SK-MEL-5 (cell line): ENCODE data around the gene PDE4C. TPM values are rescaled to one million over a fixed set of nuclear protein-coding genes. Genes with fewer than 3 reads are reported as not detected.

ENCODE experiments used
- DNase-seq: peaks from one replicate; pipeline ENCODE4 v3.0.0-alpha.2; 2016; ENCODE audit warnings: low read depth, low spot score
- in situ Hi-C: cut with HindIII; loops from 2 replicates; pipeline ENCODE4 v1.10.0; 2016; ENCODE audit warnings: low sequenced_read_pairs, high pct_unique_total_duplicates, low pct_unique_long_range_greater_than_20kb
- total RNA-seq: library from RNA; depleted of rRNA; stranded (reverse); fragments of >200 nt; shearing (Covaris generic); gene quantifications from 2 replicates; pipeline ENCODE4 v1.2.3, GENCODE V29; 2014

PDE4C gene
- total RNA-seq, 1 experiment from 2014 or later, result 0.26 TPM

DNA sequence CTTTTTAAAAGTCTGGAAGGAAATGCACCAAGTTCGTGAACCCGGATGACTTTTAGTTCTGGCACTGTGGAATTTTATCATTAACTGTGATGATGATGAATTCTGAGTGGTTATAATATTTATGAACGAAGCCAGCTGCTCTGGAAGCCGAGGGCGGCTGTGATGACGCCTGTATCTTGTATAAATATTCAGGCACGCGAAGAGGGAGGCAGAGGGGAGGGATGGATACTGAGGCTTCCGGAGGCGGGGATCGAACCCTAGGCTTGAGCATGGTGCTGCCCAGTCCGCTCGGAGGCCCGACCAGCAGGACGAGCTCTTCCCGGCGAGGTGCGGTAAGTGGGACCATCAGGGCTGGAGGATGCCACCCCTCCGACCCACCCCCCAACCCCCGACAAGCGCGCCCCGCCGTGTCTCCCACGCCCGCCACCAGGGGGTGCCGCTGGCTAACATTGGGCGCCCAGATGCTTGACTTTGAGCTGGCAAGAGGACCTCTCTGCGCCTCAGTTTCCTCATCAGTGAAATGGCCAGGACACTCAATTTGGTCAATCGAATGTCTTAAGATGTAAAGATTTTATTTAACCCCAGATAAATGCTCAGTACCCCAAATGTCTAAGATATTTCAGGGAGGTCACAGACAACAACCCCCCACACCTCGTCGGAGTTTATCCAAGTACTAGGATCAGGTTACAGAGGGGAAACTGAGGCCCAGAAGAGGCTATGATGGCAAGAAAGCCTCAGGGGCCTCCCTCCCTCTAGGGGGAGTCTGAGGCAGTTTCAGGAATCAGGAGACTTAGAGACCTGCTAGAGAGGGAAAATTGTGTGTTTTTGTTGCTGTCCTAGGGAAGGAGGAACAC lies 17.9 kb downstream of the PDE4C start:
- DNase-seq, result peak; percentile 39
- in situ Hi-C loops, result no loop called here

DNA sequence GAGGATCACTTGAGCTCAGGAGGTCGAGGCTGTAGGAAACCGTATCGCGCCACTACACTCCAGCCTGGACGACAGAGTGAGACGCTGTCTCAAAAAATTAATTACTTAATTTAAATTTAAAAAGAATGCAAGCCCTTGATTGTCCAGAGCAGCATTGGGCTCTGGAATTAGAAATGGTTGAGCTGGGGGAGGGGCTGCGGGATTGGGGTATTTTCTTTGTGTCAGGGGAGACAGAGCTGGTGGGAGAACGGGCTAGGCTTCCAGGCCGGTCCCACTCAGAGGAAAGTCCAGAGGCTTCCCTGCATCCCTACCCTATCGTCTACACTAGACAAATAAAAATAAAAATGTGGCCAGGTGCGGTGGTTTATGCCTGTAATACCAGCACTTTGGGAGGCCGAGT lies 20.2 kb downstream of the PDE4C start:
- in situ Hi-C loops, result no loop called here
- DNase-seq, result no peak

DNA sequence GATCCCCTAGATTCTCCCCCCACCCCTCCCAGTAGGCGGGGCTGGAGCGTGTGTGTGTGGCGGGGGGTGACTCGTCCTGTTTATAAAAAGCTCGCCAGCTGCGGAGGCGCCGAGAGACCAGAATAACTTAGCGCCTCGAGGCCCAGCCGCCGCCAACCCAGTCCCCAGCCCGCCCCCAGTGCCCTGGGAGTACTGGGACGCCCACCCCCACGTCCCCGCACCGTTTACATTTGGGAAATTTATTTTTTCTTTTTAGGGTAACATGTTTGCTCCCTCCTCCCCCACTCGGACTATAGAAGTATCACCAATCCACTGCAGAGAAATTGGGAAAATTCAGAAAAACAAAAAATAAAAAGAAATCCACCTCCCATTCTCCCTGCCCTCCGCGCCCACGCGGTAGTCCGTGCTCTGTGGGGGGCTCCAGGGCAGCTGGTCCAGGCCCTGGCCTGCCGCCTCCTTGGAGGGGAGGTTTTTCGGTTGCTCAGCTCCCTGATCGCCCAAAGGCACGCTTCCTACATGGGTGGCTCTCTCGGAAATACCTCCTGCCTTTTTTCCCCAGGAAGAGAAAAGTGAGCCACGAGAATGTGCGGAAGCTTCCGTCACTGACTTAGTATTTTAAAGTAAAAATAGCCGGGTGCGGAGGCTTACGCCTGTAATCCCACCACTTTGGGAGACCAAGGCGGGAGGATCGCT lies 20.9 kb downstream of the PDE4C start:
- in situ Hi-C loops, result no loop called here
- DNase-seq, result peak; percentile 51

DNA sequence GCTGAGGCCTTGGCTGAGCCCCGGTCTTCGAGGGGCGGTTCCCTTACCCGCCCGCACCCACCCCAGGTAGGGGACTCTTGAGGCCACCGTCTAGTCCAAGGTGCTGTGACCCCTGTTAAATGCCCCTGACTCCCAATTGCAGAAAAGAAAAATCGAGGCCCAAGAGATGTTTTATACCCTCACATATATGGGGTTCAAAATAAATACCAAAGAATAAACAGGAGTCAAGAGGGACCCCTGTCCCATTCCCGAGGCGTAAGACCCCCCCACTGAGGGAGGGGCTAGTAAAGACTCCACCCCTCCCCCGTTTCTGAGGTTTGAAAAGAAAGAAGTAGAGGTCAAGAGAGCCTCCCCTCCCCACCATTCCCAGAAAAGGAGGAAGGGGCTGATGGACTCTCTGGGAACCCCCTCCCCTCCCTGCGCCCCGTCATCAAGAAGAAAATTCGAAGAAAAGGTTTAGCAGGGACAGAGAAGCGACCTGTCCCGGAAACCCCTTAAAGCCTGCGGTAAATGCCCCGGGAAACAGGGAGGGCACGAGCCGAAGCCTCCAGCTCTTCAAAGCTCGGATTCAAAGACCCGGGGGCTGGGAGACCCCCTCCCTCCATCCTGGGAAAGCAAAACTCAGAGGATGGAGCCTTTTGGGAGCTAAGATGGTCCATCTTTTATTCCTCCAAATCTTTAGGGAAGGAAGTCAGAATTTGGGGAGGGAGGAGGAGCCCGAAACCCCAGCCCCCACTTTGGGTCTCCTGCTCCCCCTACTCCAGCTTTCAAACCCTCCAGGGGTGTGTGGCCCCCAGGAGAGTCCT lies 21.6 kb downstream of the PDE4C start:
- DNase-seq, result peak; percentile 24
- in situ Hi-C loops, result no loop called here

DNA sequence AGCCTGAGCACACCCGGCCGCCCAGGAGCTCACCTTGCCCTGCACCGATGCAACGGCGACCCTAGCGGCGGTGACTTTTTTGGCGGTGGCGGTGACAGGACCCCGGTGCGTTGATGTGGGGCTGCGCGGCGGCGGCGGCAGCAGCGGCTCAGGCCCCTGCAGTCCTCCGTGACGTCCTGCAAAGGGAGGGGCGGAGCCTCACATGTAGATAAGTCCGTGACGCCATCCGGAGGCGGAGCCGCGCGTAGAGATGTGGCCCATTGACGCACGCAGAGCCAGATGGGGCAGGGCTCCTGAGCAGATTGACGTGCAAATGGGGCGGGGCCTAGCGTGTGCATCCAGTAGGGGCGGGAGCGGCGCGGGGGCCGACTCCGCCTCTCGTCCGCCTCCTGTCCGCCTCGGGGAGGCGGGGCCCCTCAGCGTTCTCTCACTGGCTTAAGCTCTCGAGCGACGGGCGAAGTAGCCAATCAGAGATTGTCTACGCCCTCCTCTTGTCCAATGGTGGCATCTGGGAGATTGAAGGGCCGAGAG lies 22.3 kb downstream of the PDE4C start, which contains the start of gene RAB3A:
Gene RAB3A (minus strand): TSS at position 180 of the 531 bp plus-strand sequence. CDS start 1,302 bp downstream, outside the sequence.
- peak; percentile 99 for DNase-seq
- in situ Hi-C loops, result no loop called here

DNA sequence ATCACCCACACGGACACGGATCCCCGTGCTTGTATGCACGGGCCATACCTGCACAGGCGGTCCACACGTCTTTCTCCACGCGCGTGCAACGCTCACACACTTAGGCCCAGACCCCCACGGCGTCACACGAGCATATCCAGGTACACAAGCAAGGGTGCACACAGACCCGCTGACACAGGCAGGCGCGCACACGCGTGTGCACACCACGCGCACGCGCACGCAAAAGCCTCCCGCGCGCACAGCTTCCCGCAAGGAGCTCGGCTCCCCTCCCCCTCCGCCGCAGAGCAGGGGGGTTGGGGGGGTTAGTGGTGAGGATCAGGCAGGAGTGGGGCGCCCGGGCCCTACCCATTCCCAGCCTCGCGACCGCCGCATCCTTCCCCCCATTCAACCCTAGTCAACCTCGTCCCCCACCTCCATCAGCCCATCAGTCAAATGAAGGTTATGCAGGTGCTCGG lies 22.8 kb downstream of the PDE4C start:
- in situ Hi-C loops, result no loop called here

DNA sequence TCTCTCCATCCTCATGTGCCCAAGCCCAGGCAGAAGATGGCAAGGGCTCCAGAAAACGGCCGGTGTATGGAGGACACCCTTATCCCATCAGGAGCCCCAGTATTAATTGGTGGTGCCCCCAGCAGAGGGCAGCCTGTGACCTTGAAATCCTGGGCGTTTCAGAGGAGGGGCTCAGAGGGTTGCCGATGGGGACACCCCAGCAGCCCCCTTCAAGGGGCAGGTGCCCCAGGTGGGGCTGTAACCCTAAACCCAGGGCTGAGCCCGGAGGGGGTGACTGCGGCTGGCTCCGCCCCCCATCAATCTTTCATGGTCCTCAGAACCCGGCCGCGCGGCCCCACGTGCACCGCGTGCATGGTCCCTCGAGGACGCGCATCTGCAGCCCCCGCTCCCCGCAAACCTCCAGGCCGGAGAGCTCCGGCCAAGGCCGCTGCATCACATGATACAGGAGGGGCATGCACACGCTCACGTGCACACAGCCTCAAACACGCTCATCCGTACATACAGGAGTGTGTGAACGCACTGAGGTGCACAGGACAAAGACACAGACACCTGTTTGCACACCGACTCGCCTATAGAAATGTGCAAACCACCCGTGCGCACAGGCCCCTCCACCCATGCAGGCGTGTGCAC lies 23.3 kb downstream of the PDE4C start:
- in situ Hi-C loops, result no loop called here
- DNase-seq, result peak; percentile 40

More for the DNA sequence above, 22.8 kb downstream of the PDE4C start:
- DNase-seq, result no peak

DNA sequence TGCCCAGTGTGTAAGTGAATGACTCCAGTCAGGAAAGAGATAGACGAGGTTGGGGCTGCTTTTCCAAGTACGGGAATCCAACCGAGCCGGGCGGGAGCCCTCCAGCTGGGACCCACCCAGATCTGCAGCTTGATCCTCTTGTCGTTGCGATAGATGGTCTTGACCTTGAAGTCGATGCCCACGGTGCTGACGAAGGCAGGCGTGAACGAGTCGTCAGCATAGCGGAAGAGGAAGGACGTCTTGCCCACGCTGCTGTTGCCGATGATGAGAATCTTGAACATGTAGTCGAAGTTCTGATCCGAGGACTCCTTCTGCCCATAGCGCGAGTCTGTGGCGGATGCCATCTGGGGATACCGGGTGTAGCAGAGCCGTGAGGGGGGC lies 23.9 kb downstream of the PDE4C start:
- no peak for DNase-seq
- in situ Hi-C loops, result no loop called here

DNA sequence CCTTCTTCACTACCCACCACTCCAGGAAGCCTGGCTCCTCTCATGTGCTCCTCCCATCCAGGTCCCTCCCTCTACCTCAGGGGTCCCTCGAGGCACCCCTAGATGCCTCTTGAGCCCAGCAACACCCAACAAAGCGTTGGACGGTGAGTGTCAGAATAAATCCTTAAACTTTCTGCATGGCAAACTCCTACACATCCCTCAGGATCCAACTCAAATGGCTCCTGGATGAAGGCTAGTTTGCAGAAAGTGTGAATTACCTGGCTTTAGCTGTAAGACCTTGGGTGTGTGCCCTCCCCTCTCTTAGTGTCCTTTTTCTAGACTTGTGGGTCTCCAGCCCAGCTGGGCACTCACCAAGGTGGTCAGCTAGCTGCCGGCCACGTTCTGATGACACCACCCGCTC lies 27.9 kb downstream of the PDE4C start:
- no peak for DNase-seq
- in situ Hi-C loops, result no loop called here

DNA sequence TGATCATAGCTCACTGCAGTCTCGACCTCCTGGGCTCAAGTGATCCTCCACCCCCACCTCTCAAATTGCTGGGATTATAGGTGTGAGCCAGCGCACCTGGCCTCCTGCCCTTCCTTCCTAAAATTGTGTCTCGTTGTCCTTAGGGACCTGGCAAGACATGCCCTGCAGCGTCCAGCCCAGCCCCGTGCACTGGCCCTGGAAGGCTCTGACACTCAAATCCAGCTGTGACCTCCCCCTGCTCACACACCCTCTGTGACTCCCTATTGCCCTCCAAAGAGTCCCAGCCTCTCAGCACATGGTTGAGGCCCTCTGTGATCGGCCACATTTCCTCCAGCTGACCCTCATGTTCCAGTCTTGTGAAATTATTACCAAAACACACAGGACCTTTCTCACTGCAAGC lies 28.3 kb downstream of the PDE4C start:
- in situ Hi-C loops, result no loop called here
- DNase-seq, result no peak

DNA sequence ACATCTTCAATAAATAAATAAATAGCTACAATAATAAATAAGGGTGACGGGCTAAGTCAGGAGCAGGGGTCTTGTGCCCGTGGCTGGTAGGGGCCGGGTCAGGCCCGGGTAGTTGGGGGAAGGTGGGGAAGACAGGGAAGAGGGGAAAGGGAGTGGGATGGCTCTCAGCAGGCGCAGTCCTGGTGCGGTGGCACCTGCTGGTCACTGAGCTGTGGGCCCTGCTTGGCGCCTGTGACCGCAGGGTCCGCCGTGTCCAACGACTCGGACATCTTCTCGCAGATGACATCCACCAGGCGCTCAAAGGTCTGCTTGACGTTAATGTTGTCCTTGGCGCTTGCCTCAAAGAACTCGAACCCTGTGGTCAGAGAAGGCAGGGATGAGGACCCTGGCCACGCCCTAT lies 28.9 kb downstream of the PDE4C start:
- no peak for DNase-seq
- in situ Hi-C loops, result no loop called here

DNA sequence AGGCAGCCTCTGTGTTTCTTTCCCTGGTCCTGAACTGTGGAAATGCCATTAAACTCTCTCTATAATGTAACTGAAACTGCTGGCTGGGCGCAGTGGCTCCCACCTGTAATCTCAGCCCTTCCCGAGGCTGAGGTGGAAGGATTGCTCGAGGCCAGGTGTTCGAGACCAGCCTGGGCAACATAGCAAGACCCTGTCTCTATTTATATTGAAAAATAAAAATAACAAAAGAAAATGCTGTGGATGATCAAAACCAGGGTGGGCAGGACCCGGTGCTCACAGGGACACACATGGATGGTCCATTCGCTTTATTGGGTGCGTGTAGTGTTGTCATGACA lies 29.8 kb downstream of the PDE4C start:
- in situ Hi-C loops, result no loop called here
- no peak for DNase-seq

DNA sequence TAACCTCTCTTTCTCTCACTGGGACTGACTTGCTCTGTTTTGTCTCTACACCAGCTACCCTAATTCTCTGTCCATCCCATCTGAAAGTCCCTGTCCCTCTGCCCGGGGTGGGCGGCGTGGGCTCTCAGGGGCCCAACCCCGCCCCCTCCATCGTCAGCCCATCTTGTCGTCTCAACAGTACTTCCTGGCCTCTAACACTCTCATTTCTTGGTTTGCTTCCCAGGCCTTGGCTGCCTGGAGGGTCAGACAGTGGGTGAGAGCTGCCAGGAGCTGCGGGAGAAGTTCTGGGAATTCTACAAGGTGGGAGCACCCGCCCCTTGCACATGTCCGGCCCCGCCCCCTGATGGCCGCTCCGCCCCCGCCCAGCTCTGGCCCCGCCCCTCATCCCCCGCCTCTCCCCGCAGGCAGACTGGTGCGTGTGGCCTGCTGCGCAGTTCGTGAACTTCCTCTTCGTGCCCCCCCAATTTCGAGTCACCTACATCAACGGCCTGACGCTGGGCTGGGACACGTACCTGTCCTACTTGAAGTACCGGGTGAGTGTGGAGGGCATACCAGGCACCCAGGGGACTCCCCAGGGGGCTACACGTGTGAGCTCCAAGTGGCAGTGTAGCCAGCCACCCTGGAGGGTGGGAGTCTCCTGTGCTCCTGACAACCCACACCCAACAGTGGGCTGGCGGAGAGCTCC lies 31.5 kb downstream of the PDE4C start:
- in situ Hi-C loops, result no loop called here
- no peak for DNase-seq

DNA sequence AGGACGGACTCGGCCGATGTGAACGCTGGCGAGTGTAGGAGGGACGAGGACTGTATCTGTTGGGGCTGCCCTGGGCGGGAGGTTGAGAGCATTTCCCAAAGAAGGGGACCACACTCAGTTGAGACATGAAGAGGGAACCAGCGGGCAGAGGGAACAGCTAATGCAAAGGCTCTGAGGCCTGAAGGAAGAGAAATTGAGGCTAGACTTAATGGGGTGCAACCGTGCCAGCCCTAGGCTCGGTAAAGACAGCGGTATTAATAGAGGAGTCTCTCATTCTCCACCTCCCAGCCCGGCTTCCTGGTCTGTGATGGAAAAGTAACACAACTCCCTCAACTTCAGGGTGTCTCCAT lies 32.1 kb downstream of the PDE4C start:
- in situ Hi-C loops, result no loop called here
- DNase-seq, result no peak

DNA sequence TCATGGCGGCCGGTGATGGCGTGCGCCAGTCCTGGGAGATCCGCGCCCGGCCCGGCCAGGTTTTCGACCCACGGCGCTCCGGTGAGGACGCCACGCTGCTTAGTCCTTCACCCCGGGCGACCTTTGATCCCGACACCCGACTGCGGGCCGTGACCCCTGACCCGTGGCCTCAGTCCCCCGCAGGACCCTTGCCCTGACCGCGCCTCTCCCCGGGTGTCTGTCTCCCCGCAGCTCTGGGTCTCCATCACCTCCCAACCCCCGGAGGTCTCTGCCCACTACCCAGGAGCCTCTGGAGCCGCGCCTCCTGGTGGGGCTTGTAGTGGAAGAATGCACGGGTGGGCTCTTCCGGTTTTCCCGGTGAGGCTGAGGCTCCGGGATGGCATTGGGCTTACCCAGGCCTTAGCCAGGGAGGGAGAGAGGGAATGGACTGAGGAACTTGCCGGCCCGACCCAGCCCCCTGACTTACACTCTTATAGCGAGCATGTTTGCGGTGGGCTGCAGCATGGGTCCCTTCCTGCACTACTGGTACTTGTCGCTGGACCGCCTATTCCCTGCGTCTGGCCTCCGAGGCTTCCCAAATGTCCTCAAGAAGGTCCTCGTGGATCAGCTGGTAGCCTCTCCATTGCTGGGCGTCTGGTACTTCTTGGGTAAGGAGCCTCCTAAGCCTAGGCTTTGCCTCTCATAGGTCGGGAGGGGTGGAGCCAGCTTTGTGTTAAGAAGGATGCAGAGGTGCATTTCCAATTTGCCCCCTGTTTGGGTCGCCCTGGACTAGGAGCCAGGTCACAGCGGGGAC lies 32.7 kb downstream of the PDE4C start:
- no peak for DNase-seq
- in situ Hi-C loops, result no loop called here

DNA sequence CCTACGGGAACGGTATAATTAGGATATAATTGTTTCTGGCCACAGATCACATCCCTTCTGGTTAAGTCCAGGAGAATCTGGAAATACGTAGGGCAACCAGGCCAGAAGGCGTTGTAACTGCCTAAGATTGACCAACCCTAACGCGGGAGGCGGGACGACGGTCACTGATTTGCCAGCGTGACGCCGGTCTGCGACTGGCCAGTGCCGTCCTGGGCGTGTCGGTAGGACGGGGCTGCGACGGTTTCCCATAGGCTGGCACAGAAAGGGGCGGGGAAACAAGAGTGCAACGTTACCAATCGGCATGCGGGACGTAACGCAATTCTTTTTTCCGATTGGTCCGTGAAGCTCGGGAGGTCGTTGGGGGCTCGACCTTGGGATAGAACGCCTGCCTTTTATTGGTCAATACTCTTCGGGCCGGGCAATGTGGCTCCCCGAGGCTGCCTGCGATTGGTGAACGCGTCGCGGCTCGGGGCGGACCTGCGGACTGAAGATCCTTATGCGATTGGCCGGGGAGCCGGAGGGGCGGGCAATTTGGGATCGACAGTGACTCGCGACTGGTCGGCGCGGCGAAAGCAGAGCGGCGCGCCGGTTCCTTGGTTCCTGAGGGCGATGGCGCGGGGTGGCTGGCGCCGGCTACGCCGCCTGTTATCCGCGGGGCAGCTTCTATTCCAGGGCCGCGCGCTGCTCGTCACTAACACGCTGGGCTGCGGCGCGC lies 33.4 kb downstream of the PDE4C start, which contains the start of gene MPV17L2:
Gene MPV17L2 (plus strand): TSS at position 546 of the 715 bp plus-strand sequence. CDS start 64 bp downstream, at position 610.
- in situ Hi-C loops, result no loop called here
- peak; percentile 99 for DNase-seq
